IMR-90 (cell line): ENCODE measurements around the gene ADRA2B. TPM values are rescaled to one million over a fixed set of nuclear protein-coding genes. Genes with fewer than 3 reads are reported as not detected.

Experiments
- ATAC-seq: fragments of 200-7000 bp; cut with Tn5 transposase; 2 replicates; pipeline ENCODE4 v1.9.1; 2020; ENCODE audit warnings: low read depth, mild to moderate bottlenecking, moderate library complexity
- BruUV-seq: library from RNA; stranded (reverse); fragments of 400-500 nt; replicated peaks from 2 replicates; lab custom pipeline; 2021; lab: Mats Ljungman, UMichigan
- CTCF ChIA-PET: fragments of 300-600 bp; formaldehyde crosslinking; extraction: SDS; loops from one replicate; lab custom pipeline; 2021; ENCODE audit warnings: antibody characterized with exemption; lab: Yijun Ruan, JAX
- POLR2A ChIA-PET: fragments of 300-600 bp; sonication (Branson Sonifier 250); formaldehyde crosslinking; loops from one replicate; lab custom pipeline; 2022; ENCODE audit warnings: antibody characterized with exemption; ENCODE audit not compliant: unreplicated experiment; lab: Charles Lee
- DNase-seq: peaks from one replicate; pipeline ENCODE4 v3.0.0; 2013
- H2AFZ ChIP-seq: replicated peaks from 2 replicates; pipeline ENCODE3; 2013; ENCODE audit warnings: low read length, mild to moderate bottlenecking; ENCODE audit not compliant: poor library complexity
- H2AK5ac ChIP-seq: 2 replicates; pipeline ENCODE4 v1.6.1; 2013; ENCODE audit warnings: low read depth, low read length, inconsistent platforms
- H2AK9ac ChIP-seq: replicated peaks from 2 replicates; pipeline ENCODE3; 2013; ENCODE audit warnings: mild to moderate bottlenecking, low read depth, low read length, moderate library complexity; ENCODE audit not compliant: poor library complexity
- H2BK120ac ChIP-seq: 2 replicates; pipeline ENCODE4 v1.6.1; 2013; ENCODE audit warnings: low read depth, low read length, inconsistent platforms
- H2BK15ac ChIP-seq: 3 replicates; pipeline ENCODE4 v1.6.1; 2013; ENCODE audit warnings: low read depth, low read length, inconsistent platforms
- H2BK20ac ChIP-seq: 2 replicates; pipeline ENCODE4 v1.6.1; 2013; ENCODE audit warnings: low read depth, mild to moderate bottlenecking, inconsistent platforms, low read length, moderate library complexity
- H2BK5ac ChIP-seq: 2 replicates; pipeline ENCODE4 v1.6.1; 2013; ENCODE audit warnings: mild to moderate bottlenecking, low read depth, low read length, inconsistent platforms; ENCODE audit not compliant: poor library complexity, severe bottlenecking
- H3K14ac ChIP-seq: replicated peaks from 2 replicates; pipeline ENCODE4 v1.6.1; 2013; ENCODE audit warnings: low read depth, low read length, inconsistent platforms
- H3K18ac ChIP-seq: 2 replicates; pipeline ENCODE4 v1.6.1; 2013; ENCODE audit warnings: low read depth, low read length, control low read depth
- H3K23ac ChIP-seq: 2 replicates; pipeline ENCODE4 v1.6.1; 2013; ENCODE audit warnings: low read depth, low read length, inconsistent platforms
- H3K27ac ChIP-seq: 2 replicates; pipeline ENCODE4 v1.5.1; 2013; ENCODE audit warnings: mild to moderate bottlenecking, control low read depth, low read length; ENCODE audit not compliant: insufficient read depth
- H3K27me3 ChIP-seq: 2 replicates; pipeline ENCODE4 v1.6.1; 2013; ENCODE audit warnings: low read length; ENCODE audit not compliant: control insufficient read depth, insufficient read depth
- H3K36me3 ChIP-seq: 2 replicates; pipeline ENCODE4 v1.6.1; 2013; ENCODE audit warnings: low read length, mixed read lengths; ENCODE audit not compliant: control insufficient read depth, insufficient read depth
- H3K4ac ChIP-seq: 2 replicates; pipeline ENCODE4 v1.6.1; 2013; ENCODE audit warnings: low read depth, low read length, inconsistent platforms
- H3K4me1 ChIP-seq: 2 replicates; pipeline ENCODE4 v1.6.1; 2013; ENCODE audit warnings: low read length, mixed read lengths; ENCODE audit not compliant: control insufficient read depth, insufficient read depth
- H3K4me2 ChIP-seq: 2 replicates; pipeline ENCODE4 v1.6.1; 2013; ENCODE audit warnings: low read depth, mild to moderate bottlenecking, control low read depth, low read length, moderate library complexity
- H3K4me3 ChIP-seq: 2 replicates; pipeline ENCODE4 v1.5.1; 2013; ENCODE audit warnings: low read depth, mild to moderate bottlenecking, control low read depth, low read length, moderate library complexity; ENCODE audit not compliant: insufficient read depth
- H3K56ac ChIP-seq: 2 replicates; pipeline ENCODE4 v1.6.1; 2013; ENCODE audit warnings: low read length, inconsistent platforms; ENCODE audit not compliant: insufficient read depth; ENCODE audit errors: extremely low read depth
- H3K79me1 ChIP-seq, 2 experiments: 2 replicates each; pipeline ENCODE4 v1.6.1; 2013; ENCODE audit warnings: low read length in 2 of 2, inconsistent platforms in 1 of 2, low read depth in 1 of 2
- H3K9ac ChIP-seq: 2 replicates; pipeline ENCODE4 v1.6.1; 2013; ENCODE audit warnings: low read depth, low read length, control low read depth
- H3K9me1 ChIP-seq: 2 replicates; pipeline ENCODE4 v1.6.1; 2013; ENCODE audit warnings: low read length, inconsistent platforms; ENCODE audit not compliant: insufficient read depth
- H3K9me3 ChIP-seq: 2 replicates; pipeline ENCODE4 v1.6.1; 2013; ENCODE audit warnings: low read length; ENCODE audit not compliant: control insufficient read depth, insufficient read depth
- H4K20me1 ChIP-seq: 2 replicates; pipeline ENCODE4 v1.6.1; 2013; ENCODE audit warnings: low read length, inconsistent platforms; ENCODE audit not compliant: insufficient read depth
- H4K5ac ChIP-seq: 2 replicates; pipeline ENCODE4 v1.6.1; 2013; ENCODE audit warnings: mild to moderate bottlenecking, low read depth, low read length, control low read depth
- H4K8ac ChIP-seq, 2 experiments: 2 replicates each; pipeline ENCODE4 v1.6.1; 2013; ENCODE audit warnings: low read depth in 2 of 2, low read length in 2 of 2, control low read depth in 1 of 2, inconsistent platforms in 1 of 2
- H4K91ac ChIP-seq: 2 replicates; pipeline ENCODE4 v1.6.1; 2013; ENCODE audit warnings: low read depth, low read length, inconsistent platforms; ENCODE audit not compliant: insufficient read depth
- CEBPB ChIP-seq: IDR thresholded peaks from 2 replicates; pipeline ENCODE4 v1.6.1; 2012; ENCODE audit warnings: low read depth, low read length, improper control_type of control experiment
- CHD1 ChIP-seq: IDR thresholded peaks from 2 replicates; pipeline ENCODE4 v1.6.1; 2012; ENCODE audit warnings: low read depth, low read length, improper control_type of control experiment
- FOS ChIP-seq: fragments of 150-350 bp; IDR thresholded peaks from 2 replicates; pipeline ENCODE4 v1.6.1; 2016; ENCODE audit warnings: low read depth, low read length
- MAZ ChIP-seq: IDR thresholded peaks from 2 replicates; pipeline ENCODE4 v1.6.1; 2012; ENCODE audit warnings: low read depth, mild to moderate bottlenecking, low read length, improper control_type of control experiment, moderate library complexity, borderline replicate concordance
- MXI1 ChIP-seq: IDR thresholded peaks from 2 replicates; pipeline ENCODE4 v1.6.1; 2012; ENCODE audit warnings: low read depth, mild to moderate bottlenecking, low read length, moderate library complexity, borderline replicate concordance
- POLR2A ChIP-seq: IDR thresholded peaks from 2 replicates; pipeline ENCODE4 v1.6.1; 2012; ENCODE audit warnings: mild to moderate bottlenecking, low read depth, low read length
- RAD21 ChIP-seq: IDR thresholded peaks from 2 replicates; pipeline ENCODE4 v1.6.1; 2012; ENCODE audit warnings: low read length, improper control_type of control experiment
- RCOR1 ChIP-seq: IDR thresholded peaks from 2 replicates; pipeline ENCODE4 v1.6.1; 2012; ENCODE audit warnings: mild to moderate bottlenecking, low read length, improper control_type of control experiment; ENCODE audit not compliant: insufficient replicate concordance
- RFX5 ChIP-seq: IDR thresholded peaks from 2 replicates; pipeline ENCODE4 v1.8.0; 2012; ENCODE audit warnings: low read depth, mild to moderate bottlenecking, low read length, moderate library complexity
- SMC3 ChIP-seq: fragments of 150-350 bp; IDR thresholded peaks from 2 replicates; pipeline ENCODE4 v1.6.1; 2016; ENCODE audit warnings: low read depth, mild to moderate bottlenecking, antibody characterized with exemption, low read length, moderate library complexity
- WGBS, 2 experiments: methylation state at CpG; one replicate each; pipeline versions ENCODE4 v1.1.5 to v1.1.7; 2013; ENCODE audit warnings: missing lambda C conversion rate in 2 of 2; ENCODE audit not compliant: insufficient read length in 1 of 2; ENCODE audit errors: extremely low coverage in 2 of 2; 5-methylcytosine and 5-hydroxymethylcytosine counted together
- dilution Hi-C: fragments of 300-500 bp; cut with HindIII; formaldehyde crosslinking; loops from one replicate; pipeline ENCODE4 v1.14.3; 2018; ENCODE audit warnings: low sequenced_read_pairs; ENCODE audit not compliant: unreplicated experiment
- in situ Hi-C: fragments of 300-500 bp; cut with MboI; formaldehyde crosslinking; loops from 3 replicates; pipeline ENCODE4 v1.14.3; 2019; ENCODE audit warnings: low sequenced_read_pairs, inconsistent platforms, mixed read lengths
- intact Hi-C: fragments of 100-400 bp; cut with micrococcal nuclease; formaldehyde crosslinking; loops from 2 replicates; pipeline ENCODE4 v1.10.0; 2022
- polyA plus RNA-seq, 3 experiments: library from polyadenylated mRNA; depleted of rRNA; stranded (reverse); fragments of >200 nt; gene quantifications; 2 replicates each; pipeline ENCODE4 v1.2.3, GENCODE V29; 2012; ENCODE audit warnings: low replicate concordance in 1 of 3
- total RNA-seq: library from RNA; depleted of rRNA; stranded (reverse); fragments of >200 nt; gene quantifications from 2 replicates; pipeline ENCODE4 v1.2.3, GENCODE V29; 2012
- TF ChIP-seq, protein P1 (sequence below): fragments of 150-350 bp; IDR thresholded peaks from 2 replicates; pipeline ENCODE4 v1.6.1; 2017; ENCODE audit warnings: mild to moderate bottlenecking, antibody characterized with exemption, low read length, low read depth

Gene ADRA2B
- total and polyA plus RNA-seq, 2 of the 4 experiments (the other 2 are of a cell fraction), result not detected

DNA sequence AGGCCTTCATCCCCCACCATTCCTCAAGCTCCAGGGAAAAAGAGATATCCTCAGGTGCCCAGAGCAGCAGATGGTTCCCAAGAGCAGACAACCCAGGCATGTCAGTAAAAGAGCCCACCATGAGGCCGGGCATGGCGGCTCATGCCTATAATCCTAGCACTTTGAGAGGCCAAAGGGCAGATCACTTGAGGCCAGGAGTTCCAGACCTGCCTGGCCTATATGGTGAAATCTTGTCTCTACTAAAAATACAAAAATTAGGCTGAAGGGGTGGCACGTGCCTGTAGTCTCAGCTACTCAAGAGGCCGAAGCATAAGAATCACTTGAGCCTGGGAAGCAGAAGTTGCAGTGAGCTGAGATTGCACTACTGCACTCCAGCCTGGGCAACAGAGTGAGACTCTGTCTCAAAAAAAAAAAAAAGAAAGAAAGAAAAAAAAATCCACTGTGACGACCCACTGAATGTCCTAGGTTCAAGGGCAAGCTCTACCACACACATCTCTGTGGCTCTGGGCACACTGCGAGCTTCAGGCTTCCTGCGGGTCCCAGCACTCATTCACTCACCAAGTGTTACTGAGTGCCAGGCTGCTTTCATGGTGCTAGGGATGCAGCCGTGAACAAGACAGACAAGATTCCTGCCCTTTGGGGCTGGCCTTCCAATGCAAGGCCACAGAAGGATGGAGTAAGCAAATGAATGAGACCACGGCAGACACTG is 35.4 kb upstream of the ADRA2B start:
- ChIA-PET CTCF (no interaction called here), POLR2A (no interaction called here)
- Histone ChIP-seq H2BK120ac (no peak overlapping the region), H3K9me3 (no peaks in the 10 kb centered on the region), H2AFZ (no peak overlapping the region), H3K9ac (no peak overlapping the region), H3K4me3 (no peak overlapping the region), H3K56ac (no peak overlapping the region), H3K79me1 (no peaks in the 10 kb centered on the region), H2AK5ac (no peak overlapping the region), H2BK5ac (no peak overlapping the region), H4K91ac (no peak overlapping the region), H3K27ac (no peak overlapping the region), H3K4ac (no peak overlapping the region), H3K9me1 (no peaks in the 10 kb centered on the region), H2AK9ac (no peak overlapping the region), H3K23ac (no peak overlapping the region), H3K18ac (no peak overlapping the region), H2BK15ac (no peak overlapping the region), H3K4me1 (peaks cover 5% of the 10 kb centered on the region; the same call in 1 of the 2 replicates), H4K8ac (no peak overlapping the region), H3K27me3 (peaks cover 1% of the 10 kb centered on the region; the same call in 1 of the 2 replicates), H2BK20ac (no peak overlapping the region), H3K36me3 (no peaks in the 10 kb centered on the region), H4K20me1 (no peaks in the 10 kb centered on the region), H3K4me2 (no peak overlapping the region), H4K5ac (no peak overlapping the region), H3K14ac (no peak overlapping the region)
- intact Hi-C loops (no loop called here), in situ Hi-C loops (no loop called here), dilution Hi-C loops (no loop called here)
- no peak for ATAC-seq
- no peak for DNase-seq
- TF ChIP-seq RFX5 (no peak), RAD21 (no peak), SMC3 (no peak), MXI1 (no peak), POLR2A (no peak), FOS (no peak), RCOR1 (no peak), CEBPB (no peak), MAZ (no peak), CHD1 (no peak)
- TF ChIP-seq, protein P1, sequence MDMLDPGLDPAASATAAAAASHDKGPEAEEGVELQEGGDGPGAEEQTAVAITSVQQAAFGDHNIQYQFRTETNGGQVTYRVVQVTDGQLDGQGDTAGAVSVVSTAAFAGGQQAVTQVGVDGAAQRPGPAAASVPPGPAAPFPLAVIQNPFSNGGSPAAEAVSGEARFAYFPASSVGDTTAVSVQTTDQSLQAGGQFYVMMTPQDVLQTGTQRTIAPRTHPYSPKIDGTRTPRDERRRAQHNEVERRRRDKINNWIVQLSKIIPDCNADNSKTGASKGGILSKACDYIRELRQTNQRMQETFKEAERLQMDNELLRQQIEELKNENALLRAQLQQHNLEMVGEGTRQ, result no peak
- 79% methylated on average over 5 of the region's 9 CpGs; no CpG with 5 or more reads in 1 of the 2 experiments for WGBS, 2 experiments
- no TSS peak for BruUV-seq
